IPS-18a (cell line): ENCODE data around the gene ESR2.
"Not testable (repeated sequence)": the region's sequence is repeated elsewhere in the genome, so short reads cannot be mapped to it uniquely, and the experiment has no call there.

Experiments
- H3K27ac ChIP-seq: one replicate; pipeline ENCODE4 v1.5.1; 2013; ENCODE audit warnings: low read length
- H3K27me3 ChIP-seq: one replicate; pipeline ENCODE4 v1.6.1; 2013; ENCODE audit warnings: mild to moderate bottlenecking, low read length; ENCODE audit not compliant: control insufficient read depth, insufficient read depth
- H3K36me3 ChIP-seq: one replicate; pipeline ENCODE4 v1.6.1; 2013; ENCODE audit warnings: low read depth, low read length; ENCODE audit not compliant: control insufficient read depth
- H3K4me1 ChIP-seq: one replicate; pipeline ENCODE4 v1.6.1; 2013; ENCODE audit warnings: low read depth, low read length; ENCODE audit not compliant: control insufficient read depth
- H3K4me3 ChIP-seq: one replicate; pipeline ENCODE4 v1.5.1; 2013; ENCODE audit warnings: low read length
- H3K9ac ChIP-seq: one replicate; pipeline ENCODE4 v1.6.1; 2013; ENCODE audit warnings: mild to moderate bottlenecking, low read length, moderate library complexity
- H3K9me3 ChIP-seq: one replicate; pipeline ENCODE4 v1.6.1; 2013; ENCODE audit warnings: low read depth, low read length; ENCODE audit not compliant: control insufficient read depth

ESR2 gene

DNA sequence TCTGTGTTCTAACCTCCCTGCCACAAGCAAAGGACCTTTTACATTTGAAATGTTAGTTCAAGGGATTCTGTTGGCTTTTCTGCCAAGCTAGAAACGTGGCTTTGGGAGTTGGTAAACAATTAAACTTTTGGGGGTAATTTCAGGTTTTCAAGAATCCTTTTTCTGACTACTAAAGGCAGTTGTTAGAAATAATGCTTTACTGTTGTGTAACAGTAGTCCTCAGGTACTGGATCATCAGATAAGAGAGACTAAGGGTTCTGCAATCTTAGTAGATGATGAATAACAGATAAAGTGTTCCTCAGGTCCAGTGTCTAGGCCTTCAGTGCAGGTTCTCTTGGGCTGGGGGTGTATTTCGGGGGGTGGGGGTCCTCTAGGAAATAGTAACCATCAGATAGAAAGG is 249.1 kb downstream of the ESR2 start:
- Histone ChIP-seq H3K4me1 (no peaks in the 10 kb centered on the region), H3K4me3 (no peak overlapping the region), H3K9me3 (no peaks in the 10 kb centered on the region), H3K27me3 (no peaks in the 10 kb centered on the region), H3K9ac (no peak overlapping the region), H3K36me3 (peaks cover 9% of the 10 kb centered on the region), H3K27ac (no peak overlapping the region)

DNA sequence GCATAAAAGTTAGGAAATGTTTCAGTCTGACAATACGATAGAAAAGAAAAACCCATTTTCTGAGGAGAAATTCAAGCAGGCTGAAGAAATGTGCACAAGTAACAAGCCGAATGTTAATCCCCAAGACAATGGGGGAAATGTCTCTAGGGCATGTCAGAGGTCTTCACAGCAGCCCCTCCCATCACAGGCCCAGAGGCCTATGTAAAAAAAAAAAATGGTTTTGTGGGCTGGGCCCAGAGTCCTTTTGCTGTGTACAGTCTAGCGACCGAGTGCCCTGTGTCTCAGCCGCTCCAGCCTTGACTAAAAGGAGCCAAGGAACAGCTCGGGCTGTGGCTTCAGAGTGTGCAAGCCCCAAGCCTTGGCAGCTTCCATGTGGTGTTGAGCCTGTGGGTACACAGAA is 250.9 kb downstream of the ESR2 start:
- H3K9me3 ChIP-seq, H3K27me3 ChIP-seq, H3K36me3 ChIP-seq, H3K4me1 ChIP-seq, H3K9ac ChIP-seq, H3K27ac ChIP-seq, H3K4me3 ChIP-seq: not testable (repeated sequence)

DNA sequence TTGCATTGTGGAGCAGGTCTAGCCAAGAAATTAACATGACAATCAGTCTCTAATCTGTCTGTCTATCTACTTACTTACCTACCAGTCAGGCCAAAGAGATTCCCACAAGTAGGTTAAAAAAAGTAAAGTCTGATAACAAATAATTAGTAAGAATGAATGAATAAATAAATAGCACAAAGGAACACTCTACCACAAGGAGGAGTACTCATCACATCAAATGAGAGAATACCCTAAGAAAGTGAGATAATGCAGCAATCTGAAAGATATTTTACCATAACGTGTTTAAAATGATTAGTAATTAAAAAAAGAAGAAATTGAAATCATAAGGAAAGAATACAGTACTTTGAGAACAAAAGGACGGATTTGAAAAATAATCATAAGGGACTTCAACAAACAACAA is 254.1 kb downstream of the ESR2 start:
- Histone ChIP-seq H3K27ac (no peak overlapping the region), H3K9me3 (no peaks in the 10 kb centered on the region), H3K36me3 (peaks cover 1% of the 10 kb centered on the region), H3K9ac (no peak overlapping the region), H3K27me3 (no peaks in the 10 kb centered on the region), H3K4me1 (peaks cover 3% of the 10 kb centered on the region), H3K4me3 (no peak overlapping the region)

DNA sequence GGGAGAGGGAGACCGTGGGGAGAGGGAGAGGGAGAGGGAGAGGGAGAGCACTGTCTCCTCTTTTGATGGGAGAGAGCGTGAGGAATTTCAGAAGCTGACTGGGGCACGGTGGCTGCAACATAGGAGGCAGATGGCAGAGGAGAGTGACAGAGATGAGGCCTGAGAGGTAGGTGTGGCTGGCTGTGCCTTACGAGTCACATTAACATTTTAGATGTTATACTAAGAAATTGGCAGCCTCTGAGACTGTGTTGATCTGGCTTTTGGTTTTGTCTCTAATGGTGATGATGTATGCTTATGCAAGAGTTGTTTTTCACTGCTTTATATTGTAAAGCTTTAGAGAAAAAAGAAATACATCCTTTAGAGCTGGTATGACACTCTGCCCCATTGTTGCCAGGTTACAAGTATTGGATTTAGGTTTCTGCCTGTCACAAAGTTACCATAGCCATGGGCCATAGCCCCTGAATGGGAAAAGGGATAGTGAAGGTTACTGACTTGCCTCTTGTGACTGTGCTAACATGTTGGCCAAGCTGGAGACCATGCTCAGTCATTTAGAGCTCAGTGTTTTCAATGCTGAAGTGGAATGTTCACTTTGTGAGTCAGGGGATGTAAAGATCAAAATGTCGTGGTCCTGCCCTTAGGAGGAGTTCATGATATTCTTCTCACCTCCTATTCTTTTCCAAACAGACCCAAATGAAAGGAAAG is 255.2 kb downstream of the ESR2 start:
- Histone ChIP-seq H3K27ac (no peak overlapping the region), H3K27me3 (no peaks in the 10 kb centered on the region), H3K36me3 (peaks cover 2% of the 10 kb centered on the region), H3K4me3 (no peak overlapping the region), H3K9ac (no peak overlapping the region), H3K4me1 (peaks cover 3% of the 10 kb centered on the region), H3K9me3 (no peaks in the 10 kb centered on the region)

DNA sequence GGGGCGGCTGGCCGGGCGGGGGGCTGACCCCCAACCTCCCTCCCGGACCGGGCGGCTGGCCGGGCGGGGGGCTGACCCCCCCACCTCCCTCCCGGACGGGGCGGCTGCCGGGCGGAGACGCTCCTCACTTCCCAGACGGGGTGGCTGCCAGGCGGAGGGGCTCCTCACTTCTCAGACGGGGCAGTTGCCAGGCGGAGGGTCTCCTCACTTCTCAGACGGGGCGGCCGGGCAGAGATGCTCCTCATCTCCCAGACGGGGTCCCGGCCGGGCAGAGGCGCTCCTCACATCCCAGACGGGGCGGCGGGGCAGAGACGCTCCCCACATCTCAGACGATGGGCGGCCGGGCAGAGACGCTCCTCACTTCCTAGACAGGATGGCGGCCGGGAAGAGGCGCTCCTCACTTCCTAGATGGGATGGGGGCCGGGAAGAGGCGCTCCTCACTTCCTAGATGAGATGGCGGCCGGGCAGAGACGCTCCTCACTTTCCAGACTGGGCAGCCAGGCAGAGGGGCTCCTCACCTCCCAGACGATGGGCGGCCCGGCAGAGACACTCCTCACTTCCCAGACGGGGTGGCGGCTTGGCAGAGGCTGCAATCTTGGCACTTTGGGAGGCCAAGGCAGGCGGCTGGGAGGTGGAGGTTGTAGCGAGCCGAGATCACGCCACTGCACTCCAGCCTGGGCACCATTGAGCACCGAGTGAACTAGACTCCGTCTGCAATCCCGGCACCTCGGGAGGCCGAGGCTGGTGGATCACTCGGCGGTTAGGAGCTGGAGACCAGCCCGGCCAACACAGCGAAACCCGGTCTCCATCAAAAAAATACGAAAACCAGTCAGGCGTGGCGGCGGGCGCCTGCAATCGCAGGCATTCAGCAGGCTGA is 256.1 kb downstream of the ESR2 start:
- not testable (repeated sequence) for H3K36me3 ChIP-seq, H3K27me3 ChIP-seq, H3K27ac ChIP-seq, H3K4me3 ChIP-seq, H3K4me1 ChIP-seq, H3K9me3 ChIP-seq, H3K9ac ChIP-seq

DNA sequence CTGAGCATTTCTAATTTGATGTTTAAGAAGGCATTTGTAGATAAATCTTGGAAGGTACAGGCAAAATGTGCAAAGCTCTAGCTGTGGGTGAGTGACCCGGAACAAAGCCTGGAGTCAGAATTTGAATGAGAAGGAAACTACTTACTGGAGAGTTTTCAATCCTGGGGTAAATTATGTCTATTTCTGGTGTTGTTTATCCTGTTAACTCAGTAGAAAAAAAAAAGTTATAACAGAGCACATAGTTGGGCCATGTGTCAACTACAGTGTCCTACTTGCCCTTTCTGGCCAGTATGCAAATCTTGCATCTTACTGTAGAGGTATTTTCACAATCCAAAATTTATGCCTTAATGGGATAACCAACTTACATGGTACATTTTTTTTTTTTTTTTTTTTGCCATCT is 259.0 kb downstream of the ESR2 start:
- Histone ChIP-seq H3K36me3 (peaks cover 18% of the 10 kb centered on the region), H3K9ac (no peak overlapping the region), H3K4me1 (peaks cover 3% of the 10 kb centered on the region), H3K9me3 (no peaks in the 10 kb centered on the region), H3K4me3 (no peak overlapping the region), H3K27me3 (no peaks in the 10 kb centered on the region), H3K27ac (no peak overlapping the region)
